Nucleus accumbens (tissue), 56 donors: ENCODE measurements around the gene ZNF438.

Experiments
- DNase-seq, 56 donors: peaks; one replicate each; lab custom pipeline; 2025; lab: John Stamatoyannopoulos, UW

Gene ZNF438

DNA sequence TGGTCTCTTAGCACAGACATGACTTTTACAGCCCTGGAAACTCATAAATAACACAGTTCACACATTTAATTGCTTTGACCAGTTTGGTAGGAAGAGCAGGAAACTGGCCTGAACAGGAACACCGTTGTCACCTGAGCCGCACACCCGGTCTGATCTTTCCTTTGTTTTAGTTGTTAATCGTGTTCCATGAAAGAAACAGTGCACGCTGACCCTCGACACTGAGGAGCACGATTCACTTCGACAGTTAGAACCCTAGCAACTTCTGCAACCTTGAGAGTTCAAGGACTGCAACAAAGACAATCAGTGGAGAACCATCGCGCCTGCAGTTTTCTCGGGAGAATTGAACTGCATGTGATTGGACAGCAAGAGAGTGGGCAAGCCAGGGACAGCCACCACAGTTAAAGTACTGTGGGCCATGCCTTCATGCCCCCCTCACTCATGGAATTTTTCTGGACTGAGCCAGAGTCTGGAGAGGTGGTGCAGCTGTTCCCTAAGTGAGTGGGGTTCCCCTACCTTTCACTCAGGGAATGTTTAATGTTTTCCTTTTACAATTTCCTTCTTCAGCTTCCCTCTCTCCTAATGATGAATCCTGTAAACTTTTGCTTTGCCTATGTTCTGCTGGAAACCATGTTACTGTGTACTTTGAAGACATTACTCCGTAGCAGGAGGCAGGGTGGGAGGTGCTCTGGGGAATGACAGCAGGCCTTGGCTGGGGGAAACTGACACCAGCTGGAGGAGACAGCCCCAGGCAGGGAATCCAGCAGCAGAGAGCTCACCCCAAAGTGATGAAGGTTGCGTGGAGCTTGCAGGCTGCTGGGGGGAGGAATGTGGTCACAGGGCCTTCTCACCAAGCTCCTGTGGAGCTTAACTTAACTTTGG is 198.7 kb downstream of the ZNF438 start:
- no peak for DNase-seq

DNA sequence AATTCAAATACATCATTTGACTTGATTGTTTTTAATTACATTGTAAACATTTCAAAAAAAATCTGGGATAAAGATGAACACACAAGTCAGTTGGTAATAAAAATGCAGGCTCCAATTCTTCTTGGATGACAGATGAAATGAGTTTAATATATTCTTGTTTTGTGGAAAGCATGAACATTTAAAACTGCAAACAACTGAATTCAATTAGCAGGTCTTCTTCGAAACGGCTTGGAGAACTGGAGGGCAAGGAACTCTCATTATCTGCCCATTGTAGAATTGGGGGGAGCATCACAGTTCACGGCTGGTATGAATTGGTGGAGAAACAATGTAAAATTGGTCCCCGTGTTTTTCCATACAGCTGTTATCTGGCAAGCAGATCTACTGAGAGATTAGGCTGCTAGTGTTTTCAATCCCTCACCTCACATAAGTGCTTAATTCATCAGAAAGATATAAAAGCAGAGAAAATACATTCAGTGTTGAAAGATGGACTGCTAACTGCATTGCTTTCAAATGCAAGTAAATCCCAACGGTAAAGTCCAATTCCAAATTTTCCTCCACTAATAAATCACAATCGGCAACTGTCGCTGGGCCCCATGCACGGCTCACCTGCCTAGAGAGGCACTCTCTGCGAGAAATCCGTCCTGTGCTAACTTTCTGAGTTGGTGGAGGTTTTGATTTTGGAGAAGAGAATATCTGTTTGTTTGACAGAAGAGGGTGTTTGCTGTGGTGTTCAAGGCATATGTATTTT is 199.5 kb downstream of the ZNF438 start:
- no peak for DNase-seq

DNA sequence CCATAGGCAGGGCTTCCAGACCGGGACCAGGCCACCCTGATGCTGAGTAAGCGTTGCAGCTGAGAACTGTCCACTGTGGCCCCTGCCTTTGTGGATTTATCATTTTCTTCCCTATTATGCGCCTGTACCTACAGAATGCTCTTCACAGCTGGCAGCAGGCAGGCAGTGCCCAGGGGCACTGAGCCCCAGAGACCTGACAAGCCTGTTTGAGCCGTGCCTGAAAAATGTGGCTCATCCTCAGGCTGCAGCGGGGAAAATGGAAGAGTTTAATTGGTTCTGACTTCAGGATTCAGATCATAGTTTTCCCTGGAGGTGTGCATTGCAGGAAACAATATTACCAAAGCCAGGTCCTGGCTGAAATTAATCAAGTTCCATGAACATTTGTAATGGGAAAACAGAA is 200.2 kb downstream of the ZNF438 start:
- no peak for DNase-seq

DNA sequence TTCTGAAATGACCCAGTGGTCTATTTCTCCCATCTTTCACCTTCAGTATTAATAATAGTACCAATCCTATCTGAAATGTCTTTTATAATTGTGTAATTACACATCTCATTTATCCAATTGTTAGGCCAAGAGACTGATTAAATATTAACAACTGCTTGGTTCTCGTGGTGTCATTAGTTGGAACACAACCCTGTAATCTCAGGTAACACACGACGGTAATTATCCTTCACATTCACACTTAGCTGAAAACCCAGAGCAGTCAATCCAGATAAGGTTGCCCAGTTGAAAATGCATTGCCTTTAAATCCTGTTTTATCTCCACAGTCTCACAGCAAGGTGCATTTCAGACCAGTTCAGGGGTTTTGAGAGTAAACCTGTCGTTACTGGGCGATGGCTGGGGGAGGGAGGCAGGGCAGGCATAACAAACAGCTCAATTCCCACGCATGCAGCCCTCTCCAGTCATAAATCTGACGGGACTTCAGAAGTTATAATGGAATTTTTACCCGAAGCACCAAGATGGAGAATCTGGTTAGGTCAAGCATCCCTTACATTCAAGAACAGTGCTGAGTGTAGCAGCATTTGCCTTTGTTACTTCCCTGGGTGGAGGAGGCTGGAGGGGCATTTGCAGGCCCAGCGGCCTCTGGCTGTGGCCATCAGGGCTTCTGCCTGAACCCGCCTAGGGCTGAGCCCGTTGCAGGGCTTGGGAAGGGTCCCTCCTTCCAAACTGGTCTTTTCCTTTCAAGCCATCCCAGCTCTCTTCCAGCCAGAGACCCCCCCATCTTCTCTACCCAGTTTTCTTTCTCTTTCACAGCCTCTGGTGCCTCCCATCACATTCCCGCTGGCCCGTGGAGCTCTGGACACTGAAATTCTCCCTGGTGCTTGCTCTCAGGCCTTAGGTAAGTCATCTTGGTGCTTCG is 201.1 kb downstream of the ZNF438 start:
- no peak for DNase-seq

DNA sequence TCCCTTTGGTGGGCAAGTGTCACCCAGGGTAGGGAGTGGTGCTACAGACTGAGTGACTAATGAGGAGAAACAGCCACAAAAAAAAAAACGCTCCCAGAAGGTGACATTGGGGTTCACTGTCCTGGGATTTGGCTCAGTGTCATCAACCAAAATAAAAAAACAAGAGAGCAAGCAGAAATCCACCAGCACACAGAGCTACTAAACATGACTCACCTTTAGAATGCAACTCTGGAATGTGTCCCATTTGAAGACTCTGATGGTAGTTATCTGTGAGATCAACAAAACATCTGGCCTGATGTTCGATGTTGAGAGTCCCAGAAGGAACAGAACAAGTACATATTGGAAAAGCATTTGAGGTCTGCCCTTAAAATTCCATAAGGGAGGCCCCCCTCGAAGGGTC is 201.8 kb downstream of the ZNF438 start:
- no peak for DNase-seq

DNA sequence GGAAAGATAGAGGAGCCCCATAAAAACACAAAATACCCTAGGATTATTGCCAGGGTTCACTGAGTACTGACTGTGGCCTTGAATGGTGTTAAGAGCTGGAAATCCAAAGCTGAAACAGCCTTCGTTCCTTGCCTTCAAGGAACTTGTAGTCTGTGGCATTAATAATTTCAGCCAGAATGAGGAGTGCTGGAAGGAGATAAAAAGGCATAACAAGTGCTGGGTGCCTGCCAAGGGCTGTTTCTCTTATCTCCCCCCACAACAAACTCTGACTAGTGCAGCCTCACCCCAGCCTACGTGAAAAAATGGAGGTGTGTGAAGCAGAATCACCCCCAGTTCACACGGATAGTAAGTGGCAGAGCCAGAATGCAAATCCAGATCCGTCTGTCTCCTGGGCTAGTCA is 203.0 kb downstream of the ZNF438 start:
- no peak for DNase-seq

DNA sequence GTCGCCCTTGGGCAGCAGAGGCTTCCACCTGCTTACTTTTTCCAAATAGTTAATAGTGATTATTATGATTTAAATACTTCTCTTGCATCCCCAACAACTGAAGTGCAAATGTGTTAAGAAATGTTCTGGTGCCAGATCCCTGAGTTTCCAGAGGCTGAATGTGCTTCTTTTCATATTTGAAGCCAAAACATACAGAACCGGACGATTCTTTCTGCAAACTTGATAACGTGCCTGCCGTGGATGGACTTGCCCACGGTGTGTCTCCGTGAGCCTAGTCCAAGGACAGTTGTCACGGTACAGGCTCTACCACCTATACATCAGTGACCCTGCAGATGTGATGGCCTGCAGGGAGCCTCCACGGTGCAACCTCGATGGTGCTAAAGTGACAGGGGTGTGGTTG is 203.5 kb downstream of the ZNF438 start:
- DNase-seq, result no peak

DNA sequence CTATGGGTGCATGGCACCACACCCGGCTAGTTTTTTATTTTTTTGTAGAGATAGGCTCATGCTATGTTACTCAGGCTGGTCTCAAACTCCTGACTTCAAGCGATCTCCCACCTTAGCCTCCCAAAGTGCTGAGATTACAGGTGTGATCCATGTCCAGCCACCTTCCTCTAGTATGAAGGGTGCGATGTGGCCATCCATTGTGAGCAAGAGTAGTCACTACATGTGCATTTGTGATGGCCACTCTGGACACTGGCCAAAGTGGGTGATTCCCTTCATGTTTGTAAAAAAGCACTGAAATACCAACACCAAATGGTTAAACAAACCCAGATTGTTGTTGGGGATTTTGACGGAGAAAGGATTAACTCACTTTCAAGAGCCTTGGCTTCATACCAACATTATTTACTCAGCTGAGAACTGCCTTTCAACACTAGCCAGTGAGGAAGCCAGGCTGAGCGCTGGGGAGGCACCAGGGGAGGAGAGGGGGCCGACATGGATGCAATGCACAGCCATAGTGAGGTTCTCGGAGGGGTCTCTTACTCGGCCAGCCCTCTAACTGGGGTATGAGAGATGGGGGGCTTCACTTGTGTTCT is 204.0 kb downstream of the ZNF438 start:
- peak in 8 of 56 donors; percentile 11 to 48 (median 26) for DNase-seq

DNA sequence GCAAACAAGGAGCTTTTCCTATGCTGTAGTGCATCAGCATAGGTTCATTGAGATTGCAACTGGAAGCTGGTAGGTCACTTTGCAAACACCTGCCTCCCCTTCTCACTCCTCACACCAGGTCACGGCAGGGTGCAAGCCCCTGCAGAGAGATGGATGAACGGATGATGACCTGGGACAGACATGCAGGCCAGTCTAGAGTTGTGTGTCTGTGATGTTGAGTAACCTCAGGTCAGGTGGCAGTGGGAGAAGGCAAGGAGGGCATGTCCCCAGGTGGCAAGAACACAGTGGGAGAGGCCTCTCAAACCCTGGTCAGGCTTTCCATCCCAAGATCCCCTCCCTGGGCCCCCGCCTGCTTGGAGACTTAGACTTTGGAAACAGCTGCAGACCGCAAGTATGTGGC is 205.0 kb downstream of the ZNF438 start:
- no peak for DNase-seq

DNA sequence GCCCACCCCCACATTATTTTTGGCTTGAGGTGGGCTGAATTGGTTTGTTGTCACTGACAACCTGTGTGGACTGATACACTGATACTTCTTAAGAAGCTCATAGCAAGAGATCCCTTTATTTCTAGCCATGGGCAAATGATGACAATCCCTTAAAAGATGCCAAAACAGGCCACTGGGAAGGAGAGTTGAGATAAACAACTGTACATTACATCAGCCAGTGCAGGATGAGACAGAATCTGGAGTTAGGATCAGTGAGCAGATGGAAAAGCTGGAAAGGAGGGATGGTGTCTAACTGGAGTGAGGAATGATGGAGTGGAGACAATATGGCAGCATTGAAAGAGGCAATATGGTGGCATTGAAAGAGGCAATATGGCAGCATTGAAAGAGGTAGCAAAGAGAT is 206.2 kb downstream of the ZNF438 start:
- no peak for DNase-seq

DNA sequence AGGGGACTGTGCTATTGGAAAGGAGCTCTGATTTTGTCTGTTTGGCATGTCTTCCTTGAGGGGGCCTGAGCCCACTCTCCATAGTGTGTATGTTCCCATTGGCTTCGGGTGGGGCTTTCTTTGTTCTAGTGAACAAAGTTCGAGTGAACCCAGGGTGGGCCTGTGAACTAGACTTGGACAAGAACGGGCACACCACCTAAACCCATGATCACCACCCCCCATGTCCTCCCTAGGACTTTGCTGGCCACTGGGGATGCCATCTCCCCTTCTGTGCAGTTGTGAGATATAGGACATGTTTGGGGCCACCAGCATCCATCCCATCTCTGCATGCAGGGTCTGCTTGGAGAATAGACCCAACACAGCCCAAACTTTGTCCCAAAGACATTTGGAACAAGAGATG is 206.6 kb downstream of the ZNF438 start:
- no peak for DNase-seq

DNA sequence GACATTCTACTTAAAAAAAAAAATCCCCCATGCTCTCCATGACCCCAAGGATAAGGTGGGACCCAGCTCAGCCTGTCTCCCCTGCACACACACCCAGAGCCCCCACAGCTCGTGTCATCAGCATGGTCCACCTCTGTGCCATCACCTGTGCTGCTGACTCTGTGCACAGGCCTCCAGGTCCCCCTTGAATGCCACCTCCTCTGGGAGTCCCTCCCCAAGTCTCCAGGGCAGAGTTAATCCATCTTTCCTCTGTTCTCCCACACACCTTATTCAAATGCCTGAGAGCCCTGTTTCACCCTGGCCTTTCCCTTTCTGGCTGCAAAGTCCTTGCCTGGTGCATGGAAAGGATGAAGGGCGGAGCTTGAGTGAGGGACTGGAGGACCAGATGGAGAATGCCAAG is 208.0 kb downstream of the ZNF438 start:
- no peak for DNase-seq

DNA sequence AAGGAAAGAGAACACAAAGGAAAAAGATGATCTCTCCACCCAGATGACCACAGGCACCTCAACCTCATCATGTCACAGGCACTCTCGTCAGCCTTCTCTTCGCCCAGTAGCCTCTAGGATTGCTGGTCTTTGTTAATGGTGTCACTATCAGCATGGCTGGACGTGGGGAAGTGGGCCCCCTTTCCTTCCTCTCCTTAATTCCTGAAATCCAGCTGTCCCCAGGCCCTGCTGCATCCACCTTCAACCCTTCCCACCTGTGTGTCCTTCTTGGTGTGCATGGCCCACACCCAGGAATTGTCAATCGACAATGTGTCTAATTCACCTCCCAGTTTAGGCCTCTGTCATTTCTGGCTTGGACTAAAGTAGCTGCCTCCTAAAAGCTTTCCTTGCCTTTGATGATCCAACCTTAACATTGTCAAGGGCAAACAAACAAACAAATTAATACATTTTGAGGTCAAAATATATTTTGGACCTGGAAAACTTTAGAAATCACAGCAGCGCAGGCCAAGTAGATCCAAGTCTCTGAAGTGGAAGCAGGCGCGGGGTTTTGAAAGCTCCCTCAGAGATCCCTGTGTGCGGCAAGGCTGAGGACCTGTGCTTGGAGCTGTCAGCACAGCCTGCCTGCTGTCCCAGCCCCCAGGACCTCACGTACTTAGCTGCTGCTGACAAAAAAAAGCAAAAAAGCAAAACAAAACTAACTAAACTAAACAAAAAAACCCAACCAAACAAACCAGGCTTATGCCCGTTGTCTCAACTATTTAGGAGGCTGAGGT is 208.8 kb downstream of the ZNF438 start:
- no peak for DNase-seq

DNA sequence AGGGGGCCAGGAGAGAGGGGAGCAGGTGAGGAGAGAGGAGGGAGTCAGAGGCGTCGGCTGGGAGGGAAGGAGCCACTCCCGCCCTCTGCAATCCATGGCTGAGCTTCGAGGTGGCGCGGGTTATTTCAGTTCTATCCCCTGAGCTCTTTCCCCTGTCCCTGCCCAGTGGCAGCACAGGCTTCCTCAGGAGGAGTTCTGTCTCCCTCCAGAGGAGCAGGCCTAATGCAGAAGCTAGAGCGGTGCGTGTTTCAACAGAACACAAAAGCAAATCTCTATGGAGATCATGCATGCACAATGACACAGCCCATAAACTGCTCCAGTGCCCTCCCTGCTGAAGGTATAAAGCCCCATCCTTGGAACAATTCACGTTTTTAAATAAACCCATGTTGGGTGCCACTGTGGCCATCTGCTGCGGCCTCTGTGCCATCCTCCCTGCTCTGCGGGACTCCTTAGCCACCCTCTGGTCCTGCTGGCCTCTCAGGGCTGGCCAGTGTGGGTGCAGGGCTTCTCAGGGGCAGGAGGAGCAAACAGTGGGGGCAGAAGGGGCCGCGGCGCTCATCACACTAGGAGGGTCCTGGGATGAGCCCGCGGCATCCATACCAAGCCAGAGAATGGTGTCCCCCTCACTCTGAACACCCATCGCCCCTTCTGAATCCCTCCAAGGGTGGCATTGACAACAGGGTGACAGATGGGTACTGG is 209.5 kb downstream of the ZNF438 start:
- DNase-seq, result peak in 4 of 56 donors; percentile 7 to 14 (median 10)

DNA sequence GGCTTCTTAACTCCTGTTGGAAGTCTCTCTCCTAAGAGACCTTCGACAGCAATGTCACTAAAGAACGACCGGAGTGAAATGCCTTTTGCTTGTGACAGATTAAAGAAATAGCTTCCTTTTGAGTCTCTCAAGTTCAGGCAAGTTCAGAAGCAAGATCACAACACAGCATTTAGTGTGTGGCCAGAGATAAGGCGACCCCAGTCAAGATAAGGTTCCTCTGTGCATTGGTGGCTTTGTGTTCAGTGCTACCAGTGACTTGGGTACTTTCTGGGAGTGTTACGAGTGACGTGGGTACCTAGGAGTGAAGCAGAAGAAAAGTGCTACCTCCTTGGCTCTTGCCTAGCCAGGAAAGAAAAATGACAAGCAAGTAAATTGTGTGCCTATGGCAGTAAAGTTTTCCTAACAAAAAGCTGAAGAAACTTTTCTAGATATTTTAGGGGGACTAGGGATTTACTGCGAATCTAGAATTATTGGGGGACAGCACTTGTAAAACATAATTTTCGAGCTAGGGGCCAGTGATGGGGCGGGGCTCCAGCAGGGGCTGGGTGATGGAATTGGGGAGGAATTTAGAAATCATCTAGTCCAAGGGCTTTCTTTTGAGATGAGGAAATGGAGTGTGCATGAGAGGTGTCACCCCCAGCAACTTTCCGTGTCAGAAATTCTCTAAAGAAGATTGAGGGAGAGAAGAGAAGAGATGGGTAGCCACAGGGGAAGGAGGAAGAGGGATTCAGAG is 210.2 kb downstream of the ZNF438 start:
- DNase-seq, result no peak

DNA sequence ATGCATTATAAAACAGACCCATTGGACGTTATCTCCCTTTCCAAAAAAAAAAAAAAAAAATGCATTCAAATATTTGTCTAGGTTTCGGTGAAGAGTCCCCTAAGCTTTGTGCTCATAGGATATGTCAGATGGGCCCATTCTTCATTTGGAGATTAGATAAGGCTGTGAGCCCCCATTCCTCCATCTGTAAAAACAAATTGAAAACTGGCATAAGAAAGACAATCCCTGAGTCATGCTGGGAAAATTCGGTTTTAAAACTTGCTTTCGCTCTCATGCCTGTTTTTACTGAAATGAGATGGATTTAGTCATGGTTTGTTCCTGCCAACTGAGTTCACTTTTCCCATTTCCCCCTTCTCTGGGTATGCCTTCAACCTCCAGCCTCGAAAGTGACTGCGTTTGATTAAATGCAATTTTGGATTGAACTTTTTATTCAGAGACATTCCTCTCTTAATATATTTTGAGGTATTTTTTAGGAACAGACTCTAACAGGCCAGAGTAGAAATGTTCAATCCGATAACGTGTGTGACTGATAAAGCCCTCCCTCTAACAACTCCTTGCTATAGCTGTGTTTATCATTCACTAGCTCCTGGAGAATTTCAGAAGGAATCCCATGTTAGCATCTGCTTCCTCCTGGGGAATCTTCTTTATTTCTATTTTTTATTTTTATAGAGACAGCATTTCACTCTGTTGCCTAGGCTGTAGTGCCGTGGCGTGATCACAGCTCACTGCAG is 211.2 kb downstream of the ZNF438 start:
- DNase-seq, result no peak

DNA sequence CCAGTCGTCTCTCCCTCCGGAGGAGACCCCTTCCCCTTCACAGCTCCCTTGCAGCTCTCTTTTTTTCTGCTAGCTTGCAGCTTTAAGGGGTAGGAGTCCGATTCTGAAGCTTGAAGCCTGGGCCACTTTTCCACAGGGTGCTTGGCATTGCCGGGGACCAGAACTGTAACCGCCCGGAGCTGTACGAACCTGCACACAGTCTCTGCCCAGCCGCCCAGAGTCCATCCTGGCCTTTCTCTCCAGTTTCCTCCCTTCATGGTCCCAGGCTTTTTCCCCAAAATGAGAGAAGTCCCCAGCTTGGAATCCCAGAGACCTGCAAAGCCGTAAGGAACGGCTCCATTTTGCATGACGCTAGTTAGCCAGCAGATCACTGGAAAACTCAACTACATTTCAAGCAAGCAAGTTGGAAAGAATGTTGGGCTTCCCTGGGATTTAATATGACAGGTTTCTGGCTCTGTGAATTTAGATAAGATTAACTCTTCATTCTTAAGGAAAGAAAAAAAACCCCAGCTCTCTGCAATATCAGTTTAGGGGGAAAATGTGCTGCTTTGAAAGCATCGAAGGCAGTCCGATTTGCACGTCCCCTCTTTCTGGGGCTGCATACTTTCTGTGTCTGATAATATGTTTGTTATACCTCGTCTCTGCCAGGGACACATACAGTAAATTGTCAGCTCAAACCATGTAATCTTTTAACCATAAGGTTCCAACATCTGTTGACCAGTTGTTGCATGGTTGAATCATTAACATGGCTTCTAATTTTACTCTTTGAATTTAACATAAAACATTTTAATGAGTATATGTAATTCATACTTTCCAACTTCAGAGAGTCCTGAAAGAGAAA is 212.1 kb downstream of the ZNF438 start:
- DNase-seq, result no peak
